ENCODE measurements around the gene CFB. TPM values are rescaled to one million over a fixed set of nuclear protein-coding genes. Genes with fewer than 3 reads are reported as not detected.
"Not testable (repeated sequence)": the region's sequence is repeated elsewhere in the genome, so short reads cannot be mapped to it uniquely, and the experiment has no call there.

Gene CFB
- polyA plus RNA-seq, 3 donors, result 0.37 to 2.2 TPM; not detected in 1

- H3K4me1 Mint-ChIP-seq, result peaks cover 25% of the 10 kb centered on the region
- intact Hi-C loops (cut with micrococcal nuclease), result loop anchor here in 1 of 2 donors (5.0 kb wide), 1 partner anchor 36 kb away; no protein-coding TSS in a partner anchor
- peaks cover 20 to 25% of the 10 kb centered on the region in 2 donors for H3K4me1 ChIP-seq (ENCODE audit: control insufficient read depth in 1 of 2, insufficient read depth in 2 of 2, low read length in 2 of 2)
- H3K79me2 ChIP-seq (ENCODE audit: insufficient read depth, low read length), result no peaks in the 10 kb centered on the region
- H3K4me3 ChIP-seq (replicated peaks in 1 of 3; ENCODE audit: low read depth in 2 of 3, low read length in 3 of 3), result no peak overlapping the region
- no peak for DNase-seq
- no peak overlapping the region for H2AFZ ChIP-seq (ENCODE audit: insufficient read depth, low read depth, low read length, poor library complexity, severe bottlenecking)
- TF ChIP-seq CTCF (IDR thresholded peaks at IDR 0.05), result no peak
- no peak overlapping the region for H3K4me2 ChIP-seq (replicated peaks; ENCODE audit: extremely low read depth, low read length, poor library complexity, severe bottlenecking)
- peaks cover 0 to 3% of the 10 kb centered on the region in 2 donors for H3K36me3 Mint-ChIP-seq
- no peak overlapping the region for H3K9ac ChIP-seq (ENCODE audit: insufficient read depth, low read length, poor library complexity, severe bottlenecking)
- H4K20me1 ChIP-seq (ENCODE audit: insufficient read depth, low read length), result no peaks in the 10 kb centered on the region
- peaks cover 8 to 29% (median 15%) of the 10 kb centered on the region in 3 donors for H3K27me3 Mint-ChIP-seq (ENCODE audit: low read depth in 3 of 3)
- no peak overlapping the region for H3K27ac Mint-ChIP-seq
- WGBS (ENCODE audit: insufficient coverage), result 61% methylated on average over 3 of the region's 4 CpGs
- H3K9me3 Mint-ChIP-seq, result peaks cover 0 to 2% (median 0%) of the 10 kb centered on the region in 7 donors
- no peaks in the 10 kb centered on the region for H3K36me3 ChIP-seq (replicated peaks in 1 of 2; ENCODE audit: control insufficient read depth in 1 of 2, insufficient read depth in 2 of 2, low read length in 2 of 2)
- peak overlapping the region in 1 of 2 donors; percentile 33 for H3K4me3 Mint-ChIP-seq
- no peak overlapping the region for H3K27ac ChIP-seq (ENCODE audit: low read depth in 1 of 2, low read length in 2 of 2)
- no peaks in the 10 kb centered on the region for H3K9me3 ChIP-seq (replicated peaks in 1 of 2; ENCODE audit: control insufficient read depth in 1 of 2, insufficient read depth in 1 of 2, low read length in 2 of 2)
- H3K27me3 ChIP-seq (ENCODE audit: control insufficient read depth in 2 of 2, insufficient read depth in 2 of 2, low read length in 2 of 2), result no peaks in the 10 kb centered on the region
Observed at GRCh38 chr6:31906122-31906521, 39.8 kb upstream of the CFB start.

DNA sequence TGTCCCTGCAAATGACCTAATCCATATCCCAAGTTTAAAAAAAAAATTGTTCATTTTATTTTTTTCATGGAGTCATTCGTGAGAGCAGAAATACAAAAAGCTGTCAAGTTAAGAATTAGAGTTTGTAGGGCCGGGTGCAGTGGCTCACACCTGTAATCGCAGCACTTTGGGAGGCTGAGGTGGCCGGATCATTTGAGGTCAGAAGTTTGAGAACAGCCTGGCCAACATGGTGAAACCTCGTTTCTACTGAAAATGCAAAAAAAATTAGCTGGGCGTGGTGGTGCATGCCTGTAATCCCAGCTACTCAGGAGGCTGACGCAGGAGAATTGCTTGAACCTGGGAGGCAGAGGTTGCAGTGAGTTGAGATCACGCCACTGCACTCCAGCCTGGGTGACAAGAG lies 39.2 kb upstream of the CFB start:
- H3K27ac ChIP-seq (ENCODE audit: low read depth in 1 of 2, low read length in 2 of 2); H3K79me2 ChIP-seq (ENCODE audit: insufficient read depth, low read length); DNase-seq; H3K36me3 Mint-ChIP-seq; H3K4me3 ChIP-seq (replicated peaks in 1 of 3; ENCODE audit: low read depth in 2 of 3, low read length in 3 of 3); H3K4me3 Mint-ChIP-seq; H3K9ac ChIP-seq (ENCODE audit: insufficient read depth, low read length, poor library complexity, severe bottlenecking); H3K4me2 ChIP-seq (replicated peaks; ENCODE audit: extremely low read depth, low read length, poor library complexity, severe bottlenecking); H3K9me3 ChIP-seq (replicated peaks in 1 of 2; ENCODE audit: control insufficient read depth in 1 of 2, insufficient read depth in 1 of 2, low read length in 2 of 2); H3K36me3 ChIP-seq (replicated peaks in 1 of 2; ENCODE audit: control insufficient read depth in 1 of 2, insufficient read depth in 2 of 2, low read length in 2 of 2); H3K9me3 Mint-ChIP-seq; H3K27me3 ChIP-seq (ENCODE audit: control insufficient read depth in 2 of 2, insufficient read depth in 2 of 2, low read length in 2 of 2); H4K20me1 ChIP-seq (ENCODE audit: insufficient read depth, low read length); H2AFZ ChIP-seq (ENCODE audit: insufficient read depth, low read depth, low read length, poor library complexity, severe bottlenecking); H3K27ac Mint-ChIP-seq: not testable (repeated sequence)
- intact Hi-C loops (cut with micrococcal nuclease), result loop anchor here in 1 of 2 donors (5.0 kb wide), 1 partner anchor 36 kb away; no protein-coding TSS in a partner anchor
- peaks cover 8 to 29% (median 15%) of the 10 kb centered on the region in 3 donors for H3K27me3 Mint-ChIP-seq (ENCODE audit: low read depth in 3 of 3)
- peaks cover 16 to 19% of the 10 kb centered on the region in 2 donors for H3K4me1 ChIP-seq (ENCODE audit: control insufficient read depth in 1 of 2, insufficient read depth in 2 of 2, low read length in 2 of 2)
- H3K4me1 Mint-ChIP-seq, result peaks cover 25% of the 10 kb centered on the region
- WGBS (ENCODE audit: insufficient coverage), result 85% methylated on average over 7 of the region's 8 CpGs
